Heart left ventricle (tissue), 13 donors: Measurements from ENCODE around the gene USP22.

Experiments used
- POLR2A ChIP-seq, 2 donors: fragments of 450-650 bp; IDR thresholded peaks; one replicate each; pipeline ENCODE4 v1.6.1; 2017; ENCODE audit warnings: antibody characterized with exemption in 2 of 2, mild to moderate bottlenecking in 2 of 2, moderate library complexity in 2 of 2
- TF ChIP-seq, protein P1 (sequence below), 12 donors: fragments of 200-600 bp; sonication (generic) in 4 of 12; IDR thresholded peaks; one replicate each; pipeline versions ENCODE4 v1.5.0 to v1.8.0; 2018 to 2022; ENCODE audit warnings: antibody characterized with exemption in 12 of 12, mild to moderate bottlenecking in 5 of 12
- donor health status: ischemic (EF 13 %, LVEDD 7.1; RV severe dilation, severe dysfunction).
- donor health status: DM: no; HTN: yes; CAD: no.
- donor health status: DM: no; HTN: no; CAD: no.
- donor health status: ischemic (EF 25% LVEDD 6.9; RV normal size, moderate dysfunction).
- donor health status: ischemic (EF 25% LVEDD 5.7; RV mildly dilated, moderate dysfunction).
- donor health status: ischemic (EF 35%, LVEDD 5.7; RV mildly dilated, moderate dysfunction).
- donor health status: nonischemic (EF 11% LVEDD 7.7; RV severe dilation, severe dysfunction).
- donor health status: DM: yes; HTN: yes; CAD: no.
- donor health status: PGD.
- donor health status: ischemic (EF 29% LVEDD 5.4; RV normal size, mild dysfunction).
- donor health status: nonischemic (EF 23%, LVEDD 6.1; RV moderate dilation, normal function).

- TF ChIP-seq, protein P1, sequence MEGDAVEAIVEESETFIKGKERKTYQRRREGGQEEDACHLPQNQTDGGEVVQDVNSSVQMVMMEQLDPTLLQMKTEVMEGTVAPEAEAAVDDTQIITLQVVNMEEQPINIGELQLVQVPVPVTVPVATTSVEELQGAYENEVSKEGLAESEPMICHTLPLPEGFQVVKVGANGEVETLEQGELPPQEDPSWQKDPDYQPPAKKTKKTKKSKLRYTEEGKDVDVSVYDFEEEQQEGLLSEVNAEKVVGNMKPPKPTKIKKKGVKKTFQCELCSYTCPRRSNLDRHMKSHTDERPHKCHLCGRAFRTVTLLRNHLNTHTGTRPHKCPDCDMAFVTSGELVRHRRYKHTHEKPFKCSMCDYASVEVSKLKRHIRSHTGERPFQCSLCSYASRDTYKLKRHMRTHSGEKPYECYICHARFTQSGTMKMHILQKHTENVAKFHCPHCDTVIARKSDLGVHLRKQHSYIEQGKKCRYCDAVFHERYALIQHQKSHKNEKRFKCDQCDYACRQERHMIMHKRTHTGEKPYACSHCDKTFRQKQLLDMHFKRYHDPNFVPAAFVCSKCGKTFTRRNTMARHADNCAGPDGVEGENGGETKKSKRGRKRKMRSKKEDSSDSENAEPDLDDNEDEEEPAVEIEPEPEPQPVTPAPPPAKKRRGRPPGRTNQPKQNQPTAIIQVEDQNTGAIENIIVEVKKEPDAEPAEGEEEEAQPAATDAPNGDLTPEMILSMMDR (IDR thresholded peaks at IDR 0.05) = no peak
- TF ChIP-seq POLR2A (IDR thresholded peaks at IDR 0.05) = no peak
Observed at GRCh38 chr17:21089145-21089544, 46.3 kb upstream of the USP22 start.
